HG03196 (cell line): ENCODE data around the gene MAP4K5.

Experiments
- ATAC-seq: cut with Tn5 transposase; IDR thresholded peaks from one replicate; pipeline ENCODE4 v1.9.1; 2021; ENCODE audit not compliant: unreplicated experiment

Gene MAP4K5

DNA sequence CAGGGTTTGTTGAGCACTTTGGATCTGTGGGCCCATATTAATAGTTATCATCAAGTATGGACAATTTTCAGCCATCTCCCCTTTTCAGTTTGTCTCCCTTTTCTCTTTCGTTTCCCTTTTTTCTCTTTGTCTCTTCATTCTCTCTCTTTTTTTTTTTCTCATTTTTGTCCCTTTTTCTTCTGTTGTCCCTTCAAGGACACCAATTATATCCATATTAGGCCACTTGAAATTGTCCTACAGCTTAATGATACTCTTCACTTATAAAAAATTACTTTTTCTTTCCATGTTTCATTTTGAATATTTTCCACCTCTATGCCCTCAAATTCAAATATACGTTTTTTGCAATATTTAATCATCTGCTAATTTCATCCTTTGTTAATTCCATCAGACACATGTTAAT, 53.3 kb downstream of the MAP4K5 start:
- ATAC-seq, result no peak

DNA sequence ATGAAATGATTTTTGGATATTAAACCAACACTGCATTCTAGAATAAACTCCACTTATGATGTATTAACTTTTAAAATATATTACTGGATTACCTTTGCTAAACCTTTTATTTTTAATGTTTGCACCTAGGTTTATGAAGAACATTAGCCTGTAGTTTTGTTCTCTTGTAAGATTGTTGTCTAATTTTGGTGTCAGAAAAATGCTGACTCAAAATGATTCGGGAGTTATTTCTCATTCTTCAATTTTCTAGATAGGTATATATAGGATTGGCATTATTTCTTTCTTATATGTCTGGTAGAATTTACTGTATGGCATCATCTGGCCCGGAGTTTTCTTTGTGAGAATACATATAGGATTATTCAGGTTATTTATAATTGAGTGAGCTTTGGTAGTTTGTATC, 54.6 kb downstream of the MAP4K5 start:
- ATAC-seq, result no peak

DNA sequence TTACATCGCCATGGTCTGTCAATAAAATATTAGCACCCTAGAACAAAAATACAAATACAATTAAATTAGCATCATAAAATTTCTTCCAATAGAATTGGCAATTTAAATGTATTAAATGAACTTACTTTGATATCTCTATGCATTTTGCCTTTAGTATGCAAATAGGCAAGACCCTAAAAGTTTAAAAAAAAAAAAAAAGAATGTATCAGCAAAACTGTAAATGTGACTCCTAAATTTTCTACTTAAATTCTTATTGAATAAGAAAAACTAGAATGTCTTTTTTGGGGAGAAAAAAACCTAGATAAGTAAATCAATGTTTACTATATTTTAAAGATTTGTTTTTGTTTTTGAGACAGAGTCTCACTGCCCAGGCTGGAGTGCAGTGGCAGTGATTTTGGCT, 56.2 kb downstream of the MAP4K5 start:
- ATAC-seq, result no peak

DNA sequence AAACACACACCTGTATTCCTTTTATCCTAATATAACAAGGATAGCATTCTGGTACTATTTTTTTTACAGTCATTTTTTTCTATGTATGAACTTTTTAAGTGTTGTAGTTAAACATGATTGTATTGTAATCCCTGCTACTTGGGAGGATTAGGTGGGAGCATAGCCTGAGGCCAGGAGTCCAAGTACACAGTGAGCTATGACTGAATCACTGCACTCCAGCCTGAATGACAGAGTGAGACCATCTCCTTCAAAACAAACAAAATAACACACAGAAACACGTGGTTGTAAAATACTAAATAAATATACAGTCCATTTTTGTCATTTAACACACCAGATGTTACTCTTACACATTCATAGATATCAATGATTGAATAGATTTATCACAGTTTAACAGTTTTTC, 56.9 kb downstream of the MAP4K5 start:
- no peak for ATAC-seq

DNA sequence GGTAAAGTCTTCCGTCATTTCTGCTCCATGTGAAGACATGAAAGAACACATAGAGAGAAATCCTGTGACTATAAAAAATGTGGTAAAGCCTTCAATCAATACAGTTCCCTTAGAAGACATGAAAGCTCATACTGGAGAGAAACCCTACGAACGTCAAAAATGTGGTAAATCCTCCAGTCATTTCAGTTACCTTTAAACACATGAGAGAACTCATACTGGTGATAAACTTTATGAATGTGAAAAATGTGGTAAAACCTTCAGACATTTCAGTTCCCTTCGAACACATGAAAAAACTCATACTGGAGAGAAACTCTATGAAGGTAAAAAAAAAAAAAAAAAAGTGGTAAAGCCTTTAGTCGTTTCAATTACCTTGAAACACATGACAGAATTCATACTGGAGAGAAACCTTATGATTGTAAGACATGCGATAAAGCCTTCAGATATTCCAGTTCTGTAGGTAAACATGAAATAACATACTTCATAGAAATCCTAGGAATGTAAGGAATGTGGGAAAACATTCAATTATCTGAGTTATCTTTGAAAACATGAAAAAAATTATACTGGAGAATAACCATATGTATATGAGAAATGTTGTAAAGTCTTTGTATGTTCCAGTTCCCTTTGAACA, 60.4 kb downstream of the MAP4K5 start:
- ATAC-seq, result no peak

DNA sequence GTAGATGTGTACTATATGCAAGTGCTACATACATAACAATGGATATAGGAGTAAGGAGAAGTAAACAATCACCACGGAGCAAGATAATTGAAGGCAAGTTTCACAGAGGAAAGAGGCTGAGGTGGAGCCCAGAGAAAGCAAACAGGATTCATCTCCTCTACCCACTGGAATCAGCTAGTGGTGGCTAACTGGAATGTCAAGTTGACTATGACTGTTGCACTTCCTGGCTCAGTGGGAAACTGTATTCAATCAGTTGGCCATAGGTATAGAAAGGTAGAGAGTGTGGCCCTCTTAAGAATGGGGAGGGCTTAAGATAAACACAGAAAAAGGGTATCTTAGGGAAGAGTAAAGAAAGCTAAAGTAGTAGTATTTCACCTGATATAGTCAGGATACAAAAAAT, 62.4 kb downstream of the MAP4K5 start:
- no peak for ATAC-seq

DNA sequence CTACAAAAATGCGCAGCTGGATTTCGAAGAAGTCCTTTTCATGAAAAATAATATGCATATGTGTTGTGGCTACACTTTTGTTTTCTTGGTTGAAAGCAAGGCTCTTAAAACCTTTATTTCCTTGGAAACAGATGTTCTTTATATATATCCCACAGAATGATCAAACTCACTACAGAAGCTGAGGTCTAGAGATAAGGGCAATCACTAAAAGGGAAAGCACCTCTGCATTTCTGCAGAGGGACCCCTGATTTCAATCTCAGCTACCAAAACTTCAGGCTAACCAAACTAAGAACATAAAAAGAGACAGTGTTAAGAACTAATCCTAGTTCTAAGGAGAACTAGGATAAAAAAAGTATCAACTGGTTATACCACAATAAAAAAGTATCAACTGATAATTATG, 70.3 kb downstream of the MAP4K5 start:
- ATAC-seq, result no peak

DNA sequence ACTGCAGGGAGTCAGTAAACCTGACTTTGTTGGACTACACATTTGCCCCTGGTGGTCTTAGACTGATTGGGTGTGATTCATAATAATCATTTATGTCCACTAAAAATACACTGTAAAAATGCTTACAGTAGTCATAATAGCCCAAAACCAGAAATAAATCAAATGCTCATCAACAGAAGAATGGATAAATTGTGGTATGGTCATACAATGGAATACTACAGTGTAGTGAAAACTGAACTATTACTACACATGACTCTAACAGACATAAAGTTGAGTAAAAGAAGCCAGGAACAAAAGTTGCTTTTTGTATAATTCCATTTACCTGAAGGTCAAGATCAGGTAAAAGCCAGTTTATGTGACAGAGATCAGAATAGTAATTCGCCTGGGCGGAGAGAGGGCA, 78.5 kb downstream of the MAP4K5 start:
- no peak for ATAC-seq

DNA sequence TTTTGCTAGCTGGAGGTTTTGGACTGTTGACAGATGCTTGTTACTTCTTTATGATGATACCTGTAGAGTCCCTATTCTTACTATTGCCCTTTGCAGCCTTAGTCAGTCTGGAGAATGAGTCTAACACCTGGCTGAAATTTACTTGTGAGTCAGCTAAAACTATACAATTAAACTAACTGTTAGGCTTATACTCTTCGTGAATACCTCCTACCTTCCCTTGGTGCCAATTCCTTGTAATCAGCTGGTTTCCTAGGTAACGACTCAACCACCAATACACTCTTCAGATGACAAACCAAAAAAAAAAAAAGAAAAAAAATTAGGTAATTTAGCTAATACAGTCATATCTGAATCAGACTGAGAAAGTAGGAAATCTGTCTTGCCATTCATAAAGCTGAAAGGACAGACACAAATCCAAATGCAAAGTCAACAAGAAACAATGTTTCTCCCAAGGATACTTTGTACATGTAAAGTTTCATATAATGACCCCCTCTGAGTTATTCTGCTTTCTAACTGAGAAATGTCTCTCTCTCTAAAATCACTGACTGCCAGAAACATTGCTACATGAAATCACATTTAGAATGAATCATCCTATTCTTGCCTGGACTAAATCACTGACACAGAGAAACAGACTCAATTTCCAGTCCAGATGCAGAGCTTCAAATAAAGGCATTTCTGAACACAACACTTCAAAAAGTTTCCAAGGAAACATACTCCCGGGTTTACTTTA, 79.2 kb downstream of the MAP4K5 start:
- ATAC-seq, result no peak

DNA sequence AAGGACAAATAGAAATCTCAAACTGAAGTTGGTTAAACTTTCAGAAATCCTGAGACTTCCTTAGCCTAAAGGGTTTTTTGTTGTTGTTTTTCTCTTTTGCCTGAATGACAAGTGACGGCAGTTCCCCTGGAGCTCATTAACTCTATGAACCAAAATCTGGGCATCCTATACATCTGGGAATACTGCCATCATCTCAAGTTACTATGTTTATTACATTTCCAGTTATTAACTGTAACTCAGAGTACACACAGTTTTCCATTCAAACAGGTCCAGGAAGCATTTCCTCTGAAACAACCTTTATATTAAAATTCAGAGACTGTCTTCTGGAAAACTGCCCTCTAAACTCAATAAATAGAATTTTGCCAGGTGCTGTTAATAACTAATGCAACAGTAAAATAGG, 80.1 kb downstream of the MAP4K5 start:
- no peak for ATAC-seq

DNA sequence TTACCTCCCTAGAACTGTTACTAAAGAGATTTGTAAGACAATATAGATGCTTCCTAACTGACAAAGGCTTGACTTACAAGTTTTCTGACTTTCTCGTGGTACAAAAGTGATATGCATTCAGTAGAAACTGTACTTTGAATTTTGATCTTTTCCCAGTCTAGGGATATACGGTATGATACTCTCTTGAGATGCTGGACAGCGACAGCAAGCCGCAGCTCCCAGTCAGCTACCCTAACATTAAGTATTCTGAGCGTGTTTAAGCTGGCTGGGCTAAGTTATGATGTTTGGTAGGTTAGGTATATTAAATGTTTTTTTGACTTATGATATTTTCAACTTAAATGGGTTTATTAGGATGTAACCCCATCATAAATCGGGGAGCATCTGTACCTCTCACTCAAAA, 80.5 kb downstream of the MAP4K5 start:
- no peak for ATAC-seq

DNA sequence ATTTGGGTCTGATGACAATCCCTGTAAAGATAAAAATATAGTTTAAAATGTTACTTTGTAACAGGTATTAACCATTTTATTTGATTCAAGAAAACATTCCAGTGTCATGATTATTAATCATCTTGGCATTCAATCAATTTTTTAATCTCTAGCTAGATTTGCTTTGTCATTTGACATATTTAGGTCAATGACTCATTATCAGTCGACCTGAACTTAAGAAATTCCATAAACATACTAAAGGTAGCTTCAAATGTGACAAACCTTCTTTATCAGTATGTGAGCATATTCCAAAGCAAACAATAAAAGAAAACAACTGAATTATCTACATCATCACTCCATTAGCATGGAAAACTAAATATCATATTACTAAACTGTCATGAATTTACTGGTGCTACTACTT, 84.9 kb downstream of the MAP4K5 start:
- no peak for ATAC-seq

DNA sequence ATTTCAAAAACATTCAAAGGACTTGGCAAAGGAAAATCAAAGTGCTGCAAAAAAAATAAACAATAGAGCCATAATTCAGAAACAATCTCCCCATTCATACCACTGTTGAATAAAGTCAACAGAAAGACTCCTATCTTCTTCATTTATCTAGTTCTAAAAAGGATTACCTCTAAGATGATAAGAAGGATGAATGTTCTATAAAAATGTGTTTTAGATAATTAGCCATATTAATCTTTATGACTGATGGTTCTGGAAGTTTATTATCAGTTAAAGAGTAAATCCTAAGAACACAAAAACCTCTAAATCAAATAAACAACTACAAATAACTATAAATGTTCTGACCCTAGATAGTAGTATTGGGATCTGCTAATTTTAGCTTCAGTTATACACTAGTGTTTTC, 97.8 kb downstream of the MAP4K5 start:
- ATAC-seq, result no peak

DNA sequence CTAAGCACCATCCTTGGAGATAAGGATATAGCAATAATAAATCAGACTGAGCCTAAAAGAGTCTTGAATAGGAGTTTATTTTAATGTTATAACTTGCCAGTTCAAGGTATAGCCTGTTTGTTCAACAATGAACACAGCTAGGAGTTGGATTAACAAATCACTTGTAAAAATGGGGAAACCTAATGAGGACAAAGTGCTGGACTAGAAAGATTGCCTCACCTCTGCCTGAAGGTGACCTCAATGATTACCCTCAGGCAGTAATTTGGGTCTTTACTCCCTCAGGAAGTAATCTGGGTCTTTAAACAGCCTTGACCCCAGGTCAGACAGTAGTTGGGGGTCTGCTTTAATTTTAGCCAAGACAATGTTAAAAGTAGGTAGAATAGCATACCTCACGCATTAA, 100.2 kb downstream of the MAP4K5 start:
- no peak for ATAC-seq

DNA sequence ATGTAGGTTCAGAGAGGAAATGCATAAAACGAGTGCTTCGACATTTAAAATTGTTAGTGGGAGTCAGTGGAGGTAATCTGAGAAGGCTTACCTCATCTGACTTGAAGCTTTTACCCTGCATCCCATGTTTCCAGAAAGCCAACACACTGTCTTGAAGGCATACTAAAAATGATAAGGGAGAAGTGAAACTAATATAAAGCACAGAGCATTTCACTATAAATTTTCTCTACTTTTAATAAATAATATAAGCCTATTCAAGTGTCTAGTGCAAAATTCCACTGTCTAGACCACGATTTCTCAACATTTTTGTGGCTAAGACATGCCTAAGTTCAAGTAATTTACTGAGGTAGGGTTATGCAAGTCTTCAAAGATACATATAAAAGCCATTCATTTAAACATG, 106.6 kb downstream of the MAP4K5 start:
- ATAC-seq, result no peak

DNA sequence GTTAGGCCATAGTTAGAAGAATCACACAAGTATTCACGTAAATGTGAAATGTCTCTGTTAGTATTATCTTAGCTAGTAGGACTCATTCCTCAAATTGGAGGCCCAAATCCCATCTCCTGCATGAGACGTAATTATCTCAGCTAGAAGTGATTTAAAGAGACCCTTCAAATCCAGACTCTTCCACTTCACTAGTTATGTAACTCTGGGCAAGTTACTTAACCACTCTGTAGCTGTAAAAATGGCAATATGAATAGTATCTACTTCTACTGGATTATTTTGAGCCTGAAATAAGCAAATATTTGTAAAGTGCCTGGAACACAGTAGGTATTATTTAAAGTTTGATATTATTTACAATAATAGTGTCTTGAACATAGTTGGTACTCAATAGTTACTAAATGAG, 107.3 kb downstream of the MAP4K5 start:
- no peak for ATAC-seq

DNA sequence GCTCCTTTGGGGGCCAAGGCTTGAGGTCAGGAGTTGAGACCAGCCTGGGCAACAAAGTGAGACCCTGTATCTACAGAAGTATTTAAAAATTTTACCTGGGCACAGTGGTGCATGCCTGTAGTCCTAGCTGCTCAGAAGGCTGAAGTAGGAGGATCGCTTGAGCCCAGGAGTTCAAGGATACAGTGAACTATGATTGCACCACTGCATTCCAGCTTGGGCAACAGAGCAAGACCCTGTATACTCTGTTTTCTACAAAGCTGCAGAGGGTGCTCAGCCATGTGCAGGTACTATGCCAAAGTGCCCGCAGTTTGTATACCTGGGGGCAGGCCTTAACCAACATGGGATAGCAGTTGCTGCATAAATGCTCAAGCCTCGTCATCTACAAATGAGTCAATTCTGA, 108.8 kb downstream of the MAP4K5 start:
- no peak for ATAC-seq

DNA sequence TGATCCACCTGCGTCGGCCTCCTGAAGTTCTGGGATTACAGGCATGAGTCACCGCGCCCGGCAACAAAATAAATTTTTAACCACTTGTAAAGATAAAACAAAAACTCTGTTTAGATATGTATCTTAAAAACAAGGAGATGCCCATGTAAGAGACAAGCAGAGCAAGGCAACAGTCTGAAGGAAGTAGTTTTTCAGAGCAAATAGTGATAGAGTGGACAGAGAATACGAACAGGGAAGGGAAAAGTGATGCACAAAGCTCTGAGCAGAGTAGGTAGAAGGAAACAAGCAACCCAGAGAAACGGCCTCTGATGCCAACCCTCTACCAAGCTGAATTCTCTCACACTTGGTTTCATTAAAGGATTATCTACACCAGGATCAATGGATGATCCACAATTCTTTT, 110.9 kb downstream of the MAP4K5 start:
- no peak for ATAC-seq

DNA sequence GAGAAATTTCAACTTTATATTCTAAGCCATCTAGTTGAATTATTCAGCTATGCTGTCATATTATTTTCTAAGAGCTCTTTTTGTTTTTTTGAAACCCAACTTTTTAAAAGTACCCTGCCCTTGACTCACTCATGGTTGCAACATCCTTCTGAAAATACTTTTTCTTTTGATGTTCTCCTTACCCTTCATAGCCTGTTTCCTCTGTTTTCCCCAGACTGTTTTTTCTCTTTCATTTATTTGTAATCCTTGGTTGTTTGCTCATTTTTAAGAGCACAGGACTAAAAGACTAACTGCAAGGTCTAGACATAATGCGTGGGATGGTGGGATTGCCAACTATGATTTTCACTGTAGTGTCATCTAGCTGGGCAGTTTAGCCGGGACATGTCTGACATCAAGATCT, 114.5 kb downstream of the MAP4K5 start:
- ATAC-seq, result no peak

DNA sequence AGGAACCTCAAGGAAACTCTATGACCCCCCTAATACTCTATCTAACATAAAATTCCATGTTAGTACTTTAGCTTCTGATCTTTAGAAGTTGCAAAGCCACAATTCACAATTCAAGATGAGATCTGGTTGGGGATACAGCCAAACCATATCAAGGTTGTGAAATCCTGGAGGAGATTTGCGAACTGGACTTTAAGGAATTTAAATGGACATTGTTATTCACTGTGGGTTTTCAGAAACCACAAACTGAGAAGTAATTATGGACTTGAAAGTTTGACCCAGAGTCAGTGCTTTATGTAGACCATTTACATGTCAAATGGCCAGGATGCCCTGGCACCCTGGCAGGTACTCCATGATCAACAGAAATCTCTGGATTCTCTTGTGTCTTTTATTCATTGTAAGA, 121.4 kb downstream of the MAP4K5 start:
- ATAC-seq, result no peak

DNA sequence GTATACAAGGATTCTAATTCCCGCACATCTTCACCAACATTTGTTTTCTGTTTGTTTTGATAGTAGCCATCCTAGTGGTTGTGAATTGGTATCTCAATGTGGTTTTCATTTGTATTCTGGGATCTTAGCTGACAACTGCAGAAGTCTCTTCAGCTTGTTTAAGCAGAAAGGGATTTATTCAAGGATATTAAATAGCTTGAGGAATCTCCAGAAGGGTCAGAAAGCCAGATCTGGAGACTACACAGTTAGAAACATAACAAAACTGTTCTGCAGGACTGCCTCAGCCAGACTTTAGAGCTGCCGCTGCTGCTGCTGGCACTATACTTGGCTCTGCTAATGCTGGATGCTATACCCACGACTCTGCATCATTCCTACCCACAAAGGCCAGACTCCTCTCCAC, 122.3 kb downstream of the MAP4K5 start:
- no peak for ATAC-seq

DNA sequence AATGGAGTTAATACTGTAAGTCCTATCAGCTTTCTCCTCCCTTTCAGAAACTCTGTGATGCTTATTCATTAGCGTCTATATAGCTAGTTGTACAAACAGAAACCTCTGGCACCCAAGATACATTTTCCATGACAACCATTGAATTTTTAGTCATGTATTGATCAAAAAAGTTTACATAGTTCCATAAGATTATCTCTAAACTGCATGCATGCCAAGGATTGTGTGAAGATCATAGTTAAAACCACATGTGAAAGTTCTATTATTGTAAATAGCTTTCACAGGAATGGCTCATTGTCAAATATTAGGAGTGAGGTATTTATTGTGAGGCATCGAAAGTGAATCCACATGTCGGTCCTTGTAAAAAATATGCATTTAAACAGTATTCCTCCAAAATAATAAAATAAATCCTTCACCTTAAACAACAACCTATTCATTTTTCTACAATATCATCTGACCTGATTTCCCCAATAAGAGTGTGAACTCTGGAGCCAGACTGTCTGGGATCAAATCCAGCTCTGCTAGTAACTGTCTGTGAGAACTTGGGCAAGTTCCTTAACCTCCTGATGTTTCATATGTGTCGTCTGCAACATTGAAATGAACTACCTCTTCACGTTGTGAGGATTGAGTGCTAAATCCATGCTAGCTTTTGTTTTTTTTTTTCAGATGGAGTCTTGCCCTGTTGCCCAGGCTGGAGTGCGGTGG, 125.1 kb downstream of the MAP4K5 start:
- ATAC-seq, result no peak

DNA sequence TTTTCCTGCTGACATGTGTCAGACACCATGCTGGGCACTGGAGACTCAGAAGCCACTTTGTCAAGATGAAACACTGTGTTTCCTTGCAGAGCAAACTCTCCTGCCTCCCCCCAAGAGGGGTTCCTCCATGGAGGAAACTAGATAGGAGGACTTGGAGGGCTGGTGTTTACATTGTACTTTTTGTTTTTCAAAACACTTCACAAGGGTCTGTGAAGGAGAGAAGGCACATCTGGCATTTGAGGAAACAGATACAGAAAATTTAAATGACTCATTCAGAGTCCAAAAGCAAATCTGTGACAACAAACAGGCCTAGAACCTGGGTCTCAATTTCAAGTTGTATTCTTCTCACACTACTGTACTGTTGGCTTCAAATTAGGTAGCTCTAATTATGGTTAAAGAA, 128.9 kb downstream of the MAP4K5 start:
- ATAC-seq, result no peak
